HTERT RPE-1 (cell line): Measurements from ENCODE around the gene THRA.

Experiments used
- in situ Hi-C: fragments of 300-500 bp; cut with MboI; formaldehyde crosslinking; loops from 4 replicates; pipeline ENCODE4 v1.14.3; 2020; ENCODE audit warnings: low sequenced_read_pairs

Gene THRA

DNA sequence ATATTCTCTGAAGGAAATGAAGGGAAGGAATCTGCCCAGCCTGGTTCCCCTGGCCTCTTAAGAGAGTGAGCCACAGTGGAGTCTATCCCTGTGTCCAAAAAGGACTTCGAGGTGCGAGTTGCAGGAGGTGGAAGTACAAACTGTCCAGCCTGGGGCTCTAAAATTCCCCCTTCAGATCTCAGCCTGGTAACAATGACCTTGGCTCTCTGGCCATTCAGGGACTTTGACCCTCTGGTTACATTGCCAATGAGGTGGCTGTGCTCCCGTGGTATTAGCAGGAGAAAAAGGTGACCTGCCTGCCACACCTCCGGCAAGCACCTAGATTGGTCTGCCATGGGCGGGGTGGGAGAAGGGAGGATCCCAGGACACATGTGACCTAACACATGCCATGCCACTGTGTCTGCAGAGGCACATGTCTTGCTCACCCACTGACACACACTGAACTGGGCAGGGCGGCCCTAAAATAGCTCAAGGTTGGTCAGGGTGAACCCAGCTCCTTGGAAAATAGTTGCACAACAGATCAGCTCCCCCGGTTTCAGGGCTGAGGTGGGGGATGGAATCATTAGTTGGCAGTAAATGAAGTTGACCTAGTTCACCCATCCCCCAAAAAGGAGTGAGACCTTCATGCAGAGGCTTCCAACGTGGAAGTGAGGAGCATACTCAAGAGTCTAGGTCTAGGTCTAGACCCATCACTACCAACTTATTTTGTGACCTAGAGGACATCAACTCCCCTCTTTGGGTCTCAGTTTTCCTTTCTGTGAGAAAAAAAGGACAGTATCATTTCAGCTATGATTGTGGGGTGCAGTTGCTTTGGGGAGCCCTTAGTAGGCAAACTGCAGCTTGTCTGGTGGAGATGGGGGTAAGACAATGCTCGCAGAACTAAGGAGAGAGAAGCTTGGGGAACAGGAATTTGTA lies 35.4 kb downstream of the THRA start:
- in situ Hi-C loops = no loop called here

DNA sequence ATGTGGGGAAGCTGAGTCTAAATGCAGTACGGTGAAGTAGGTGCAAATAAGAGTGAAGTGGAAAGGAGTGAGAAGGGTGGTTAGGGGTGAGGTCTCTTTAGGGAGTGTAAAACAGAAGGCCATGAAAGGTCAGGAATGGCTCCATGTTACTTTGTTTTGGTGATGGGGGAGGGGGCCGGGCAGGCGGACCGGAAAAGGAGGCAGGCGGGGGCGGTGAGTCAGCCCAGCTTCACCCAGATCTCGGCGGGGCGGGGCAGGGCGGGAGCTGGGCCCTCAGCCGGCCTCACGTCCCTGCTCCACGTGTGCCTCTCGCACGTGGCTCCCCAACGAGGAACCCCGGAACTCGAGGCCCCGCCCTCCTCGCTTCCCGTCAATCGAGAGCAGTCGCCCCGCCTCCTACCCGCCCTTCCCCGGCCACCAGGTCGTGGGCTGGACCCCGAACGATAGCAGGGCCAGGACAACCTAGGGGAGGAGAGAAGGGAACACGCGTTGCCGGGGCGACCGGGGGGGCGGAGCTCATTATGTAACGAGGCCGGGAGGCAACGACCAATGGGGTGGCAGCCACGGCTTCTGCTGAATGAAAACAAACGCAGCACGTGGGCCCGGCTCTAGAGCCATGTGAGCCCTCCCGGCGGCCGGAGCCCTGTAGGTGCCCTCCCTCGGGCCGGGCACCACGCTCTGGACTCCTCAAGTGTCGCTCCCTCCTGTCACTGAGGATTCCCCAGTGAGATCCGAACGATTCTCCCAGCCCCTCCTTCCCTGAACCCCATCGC lies 36.3 kb downstream of the THRA start:
- in situ Hi-C loops = no loop called here

DNA sequence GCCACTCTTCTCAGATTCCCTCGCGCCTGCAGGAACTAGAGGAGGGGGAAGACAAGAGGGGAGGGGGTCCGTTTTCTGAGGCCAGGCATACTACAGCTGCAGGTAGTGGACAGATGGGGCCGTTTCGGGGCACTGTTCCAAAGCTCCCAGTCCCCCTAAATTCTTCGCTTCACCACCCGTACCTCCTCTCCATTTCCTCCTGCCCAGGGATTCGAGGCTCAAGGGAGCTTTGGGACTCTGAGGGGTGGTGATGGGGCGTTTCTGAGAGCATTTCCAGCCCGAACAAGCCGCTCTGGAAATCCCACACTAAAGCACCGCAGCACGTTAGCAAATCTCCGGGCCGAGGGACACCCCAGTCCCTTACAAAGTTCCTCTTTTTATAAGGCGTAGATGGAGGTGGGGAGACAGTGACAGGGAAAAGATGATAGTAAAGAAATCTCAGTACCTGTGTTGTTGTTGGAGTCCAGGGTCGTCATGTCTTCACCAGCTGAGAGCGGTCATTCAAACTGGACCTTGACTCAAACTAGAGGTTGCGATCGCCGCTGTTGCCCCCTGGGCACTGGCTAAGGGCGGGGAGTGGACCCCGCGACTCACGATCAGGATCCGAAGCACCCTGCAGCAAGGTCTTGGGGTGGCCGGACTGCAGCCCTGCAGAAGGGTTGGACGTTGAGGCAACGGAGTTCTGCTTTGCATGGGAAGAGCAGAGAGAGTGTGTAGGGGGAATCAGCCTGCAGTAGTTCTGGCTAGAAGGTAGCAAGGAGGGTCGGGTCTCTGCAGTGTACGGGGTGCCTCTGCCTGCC lies 37.1 kb downstream of the THRA start:
- in situ Hi-C loops = no loop called here

DNA sequence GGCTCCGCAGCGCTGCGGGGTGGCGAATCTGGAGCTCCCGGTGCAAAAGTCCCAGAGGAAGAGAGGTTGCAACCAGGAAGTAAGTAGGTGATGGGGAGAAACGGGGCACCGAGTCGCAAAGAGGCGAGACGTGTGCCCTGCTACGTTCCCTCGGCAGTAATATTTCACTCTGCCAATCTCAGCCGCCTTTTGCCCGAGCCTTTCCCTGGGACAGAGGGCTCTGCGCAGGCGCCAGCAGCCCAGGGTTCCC lies 37.6 kb downstream of the THRA start, which contains the start of gene NR1D1:
NR1D1 (minus strand) TSS at position 171 of the 250 bp plus-strand sequence. CDS start 495 bp downstream, outside the sequence.
- in situ Hi-C loops = no loop called here

DNA sequence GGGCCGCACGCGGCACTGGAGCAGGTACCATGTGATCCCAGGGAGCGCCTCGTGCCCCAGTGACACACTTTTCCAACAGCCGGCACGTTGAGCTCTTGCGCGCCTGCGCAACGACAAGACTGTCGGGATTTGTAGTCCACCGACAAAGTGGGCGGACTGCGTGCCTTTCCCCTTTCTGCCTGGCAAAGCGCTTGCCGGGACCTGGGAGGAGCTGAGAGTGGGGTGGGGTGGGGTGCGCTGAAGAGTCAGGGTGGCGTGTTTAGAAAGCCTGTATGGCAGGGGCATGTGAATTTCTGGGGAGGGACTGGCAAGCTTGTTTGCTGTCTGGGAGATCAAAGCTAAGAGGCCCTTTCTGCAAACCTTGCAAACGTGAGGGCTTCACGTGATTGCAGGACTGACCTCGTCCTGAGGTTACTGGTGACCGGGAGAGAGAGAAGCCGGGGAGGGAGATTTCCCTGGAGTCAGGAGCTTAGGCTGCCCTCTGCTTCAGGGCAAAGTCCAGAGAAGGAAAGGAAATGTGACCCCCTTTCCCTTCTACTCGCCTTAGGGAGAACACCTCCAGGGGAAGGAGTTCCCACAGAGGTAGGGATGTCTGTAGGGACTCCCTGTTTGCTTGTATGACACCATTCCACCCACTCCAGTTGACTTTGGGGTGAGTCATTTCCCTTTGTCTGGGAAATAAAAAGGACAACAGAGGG lies 38.1 kb downstream of the THRA start:
- in situ Hi-C loops = no loop called here

DNA sequence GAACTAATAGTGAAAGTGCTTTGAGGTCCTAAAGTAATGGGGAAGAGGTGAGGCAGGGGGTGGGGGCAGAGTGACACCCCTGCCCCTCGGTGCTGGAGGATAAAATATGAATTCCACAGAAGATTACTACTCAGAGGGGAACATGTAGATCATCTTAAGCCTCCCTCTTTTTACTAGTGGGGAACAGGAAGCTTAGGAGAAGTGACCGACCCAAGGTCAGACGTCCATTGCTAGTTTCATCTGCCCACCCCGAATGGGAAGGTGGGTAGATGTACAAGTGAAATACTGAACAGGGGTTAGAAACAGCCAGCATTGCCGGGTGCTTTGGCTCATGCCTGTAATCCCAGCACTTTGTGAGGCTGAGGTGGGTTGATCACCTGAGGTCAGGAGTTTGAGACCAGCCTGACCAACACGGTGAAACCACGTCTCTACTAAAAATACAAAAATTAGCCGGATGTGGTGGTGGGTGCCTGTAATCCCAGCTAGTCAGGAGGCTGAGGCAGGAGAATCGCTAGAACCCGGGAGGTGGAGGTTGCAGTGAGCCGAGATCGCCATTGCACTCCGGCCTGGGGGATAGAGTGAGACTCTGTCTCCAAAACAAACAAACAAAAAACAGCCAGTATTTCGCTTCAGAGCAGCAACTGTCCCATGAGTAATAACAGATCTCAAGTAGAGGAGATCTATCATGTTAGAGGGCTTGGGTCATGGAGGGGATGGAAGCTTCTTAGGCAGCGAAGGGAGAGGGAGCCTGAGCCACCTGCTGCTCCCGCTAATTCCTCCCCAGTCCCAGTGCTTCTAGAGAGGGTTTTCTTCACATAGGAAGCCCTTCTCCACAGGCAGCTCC lies 38.8 kb downstream of the THRA start:
- in situ Hi-C loops = no loop called here

DNA sequence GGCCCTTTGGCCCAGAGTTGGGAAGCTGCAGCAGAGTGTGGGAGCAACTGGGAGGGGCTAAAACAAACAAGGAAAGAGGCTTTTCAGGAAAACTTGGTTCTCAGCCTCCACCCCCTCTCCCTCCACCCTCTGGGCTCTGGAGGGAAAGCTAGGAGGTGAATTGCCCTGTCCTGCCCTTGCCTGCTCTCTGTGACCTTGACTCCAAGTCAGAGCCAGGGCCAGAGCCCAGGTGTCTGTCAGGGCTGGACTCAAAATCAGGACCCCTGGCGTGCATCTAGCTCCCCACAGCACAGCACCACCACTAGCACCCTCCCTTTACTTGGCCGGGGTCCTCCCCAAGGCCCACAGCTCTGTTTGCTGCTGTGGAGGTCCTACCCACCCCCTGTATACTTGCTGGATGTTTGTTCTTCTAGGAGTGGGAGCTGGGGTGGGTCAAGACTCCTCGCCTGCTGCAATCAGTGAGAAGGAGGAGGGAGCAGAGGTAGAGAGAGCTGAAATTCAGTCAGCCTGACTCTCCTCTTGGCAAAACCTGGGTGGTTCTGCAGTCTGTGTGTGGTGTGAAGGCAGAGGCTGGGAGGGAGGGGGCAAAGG lies 40.4 kb downstream of the THRA start:
- in situ Hi-C loops = no loop called here

DNA sequence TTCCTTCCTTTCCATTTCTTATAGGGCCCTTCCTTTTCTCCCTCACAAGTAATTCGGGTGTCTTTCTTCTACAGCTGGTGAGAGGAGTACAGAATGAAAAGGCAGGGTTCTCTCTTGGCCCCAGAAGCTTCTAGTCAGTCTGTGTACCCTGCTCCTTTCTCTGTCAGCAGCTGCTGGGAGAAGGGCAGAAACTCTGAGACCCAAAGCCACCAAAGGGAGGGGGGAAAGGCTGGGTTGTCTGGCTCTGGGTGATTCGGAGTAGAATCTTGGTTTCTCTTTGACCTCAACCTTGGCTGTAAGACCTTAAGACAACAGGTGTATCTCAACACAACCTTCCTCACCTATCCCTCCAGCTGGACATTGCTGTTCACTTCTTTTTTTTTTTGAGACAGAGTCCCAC lies 40.9 kb downstream of the THRA start:
- in situ Hi-C loops = no loop called here

DNA sequence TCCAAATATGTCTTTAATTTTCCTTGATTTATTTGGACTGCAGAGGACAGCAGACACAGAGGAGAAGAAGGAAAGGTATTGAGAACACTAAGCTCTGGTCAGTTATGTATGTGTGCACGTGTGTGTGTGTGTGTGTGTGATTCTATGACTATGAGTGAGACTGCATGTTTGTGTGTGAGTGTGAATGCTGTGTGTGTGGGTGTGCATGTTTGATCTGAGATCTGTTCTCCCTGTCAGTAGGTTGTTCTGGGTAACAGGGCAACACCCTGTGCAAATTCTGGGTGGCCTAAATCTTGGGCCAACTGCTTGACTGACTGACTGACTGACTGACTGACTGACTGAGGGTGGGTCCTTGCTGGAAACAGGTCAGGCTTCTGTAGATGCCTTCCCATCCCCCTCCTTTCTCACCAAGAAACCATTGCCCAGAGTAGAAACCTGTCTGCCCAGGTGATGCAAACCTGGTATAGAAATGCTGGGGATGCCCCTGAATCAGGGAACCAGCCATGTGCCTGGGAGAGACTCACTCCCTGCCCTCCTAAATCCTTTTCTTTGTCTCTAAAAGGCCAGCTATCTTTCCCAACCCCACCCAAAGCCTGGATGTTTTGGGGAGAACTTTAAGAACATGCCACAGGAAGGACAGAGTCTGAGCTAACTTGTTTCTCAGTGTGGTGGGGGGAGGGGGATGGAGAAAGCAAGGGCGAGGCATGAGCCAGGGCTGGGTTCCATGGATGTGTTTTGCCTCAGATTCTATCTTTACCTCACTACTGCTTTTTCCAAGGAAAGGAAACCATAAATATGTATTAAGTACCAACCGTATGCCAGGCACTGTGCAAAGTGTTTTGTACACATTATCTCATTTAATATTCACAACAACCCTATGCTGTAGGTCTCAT lies 42.1 kb downstream of the THRA start:
- in situ Hi-C loops = no loop called here

DNA sequence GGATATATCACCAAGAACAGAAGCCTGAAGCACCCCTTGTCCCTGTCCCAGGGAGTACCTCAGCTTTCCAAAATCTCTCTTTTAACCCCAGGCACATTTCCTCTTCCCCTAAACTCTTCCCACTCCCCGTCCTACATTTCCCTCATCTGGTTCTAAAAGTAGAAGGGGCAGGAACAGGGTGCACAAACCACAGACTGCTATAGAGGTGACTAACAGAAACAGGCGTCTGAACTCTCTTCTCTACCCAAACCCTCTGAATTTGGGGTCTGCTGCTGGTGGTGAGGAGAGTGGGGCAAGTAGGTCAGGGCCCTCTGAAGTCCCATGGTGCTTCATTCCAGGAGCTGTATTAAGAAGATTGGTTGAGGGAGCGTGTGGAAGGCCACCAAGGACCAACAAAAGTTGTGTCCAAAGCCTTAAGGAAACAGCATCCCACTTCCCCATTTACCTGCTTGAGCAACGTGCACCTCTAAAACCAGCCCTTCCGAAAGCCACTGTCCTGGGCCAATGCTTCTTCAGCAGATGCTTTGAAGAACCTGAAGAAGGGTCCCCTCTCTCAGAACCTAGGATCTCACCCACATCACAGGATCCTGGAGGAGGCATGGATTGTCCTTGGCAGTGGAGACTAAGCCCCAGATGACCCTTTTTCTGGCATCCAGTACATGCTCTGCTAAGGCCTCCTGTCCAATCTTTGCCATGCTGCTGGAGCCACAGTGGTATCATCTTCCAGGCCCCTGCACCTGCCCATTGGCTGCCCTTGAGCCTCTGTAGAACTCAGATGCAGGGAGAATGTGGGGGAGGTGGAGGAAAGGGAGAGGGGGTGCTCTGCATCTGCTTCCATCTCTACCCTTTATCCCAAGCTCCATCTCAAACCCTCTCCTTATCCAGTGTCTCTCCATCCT lies 43.3 kb downstream of the THRA start:
- in situ Hi-C loops = no loop called here

DNA sequence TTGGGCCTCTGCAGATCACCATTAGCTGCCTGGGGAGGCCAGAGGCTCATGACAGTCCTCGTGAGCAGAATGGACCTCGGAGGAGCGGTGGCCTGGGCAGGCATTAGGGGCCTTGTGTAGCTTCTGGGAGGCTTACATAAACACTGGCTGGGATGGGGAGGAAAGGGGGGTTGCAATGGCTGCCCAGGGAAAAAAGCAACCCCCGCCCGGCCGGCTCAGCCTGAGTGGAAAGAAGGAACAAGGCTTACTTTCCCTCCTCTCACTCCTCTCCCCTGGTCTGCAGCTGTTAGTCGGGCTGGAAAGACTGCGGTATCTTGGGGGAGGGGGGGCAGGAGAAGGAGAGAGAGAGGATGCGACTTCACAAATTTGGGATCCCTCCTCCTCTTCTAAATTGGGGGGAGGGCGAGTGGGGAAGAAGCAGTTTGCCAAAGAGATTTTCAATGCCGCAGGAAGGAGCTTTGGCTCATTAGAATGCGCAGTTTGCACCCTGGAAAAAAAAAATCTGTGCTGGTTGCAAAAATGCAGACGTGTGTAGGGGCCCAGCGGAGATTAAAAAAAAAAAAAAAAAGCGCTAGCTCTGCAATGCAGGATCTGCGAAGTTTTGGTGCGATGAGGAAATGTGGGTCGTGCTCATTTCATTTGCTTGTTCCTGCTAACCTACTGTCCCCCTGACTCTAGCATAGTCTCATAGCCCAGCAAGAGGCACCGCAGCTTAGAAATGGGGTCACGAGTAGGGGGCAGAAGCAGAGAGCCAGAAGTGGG lies 44.2 kb downstream of the THRA start:
- in situ Hi-C loops = no loop called here

DNA sequence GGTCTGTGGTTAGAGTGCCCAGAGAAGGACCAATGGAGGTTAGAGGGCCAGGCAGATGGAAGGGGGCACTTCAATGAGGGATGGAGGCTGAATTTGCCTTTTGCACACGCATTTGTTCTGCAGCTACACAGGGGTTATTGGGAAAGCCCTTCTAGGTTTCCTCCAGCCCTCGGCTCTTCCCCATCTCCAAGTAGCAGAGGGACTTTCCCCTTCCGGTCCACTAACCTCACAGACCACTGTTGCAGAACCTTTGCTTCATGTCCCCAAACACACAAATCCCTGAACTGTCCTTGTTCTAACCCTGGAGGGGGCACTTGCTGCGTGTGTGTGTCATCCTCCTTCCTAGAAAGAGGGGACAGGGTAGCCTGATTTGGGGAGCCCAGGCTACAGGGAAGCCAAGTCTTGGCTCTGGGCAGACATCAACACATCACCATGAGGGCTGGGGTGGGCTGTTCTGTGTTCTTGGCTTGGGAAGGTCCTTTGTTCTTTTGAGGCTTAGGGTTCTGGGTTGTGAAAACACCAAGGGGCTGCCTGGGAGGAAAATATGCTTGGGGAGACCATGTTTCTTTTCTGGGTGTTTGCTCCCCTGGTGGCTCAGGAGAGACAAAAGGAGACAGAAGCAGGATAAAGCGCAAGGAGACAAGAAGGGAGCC lies 44.9 kb downstream of the THRA start:
- in situ Hi-C loops = no loop called here

DNA sequence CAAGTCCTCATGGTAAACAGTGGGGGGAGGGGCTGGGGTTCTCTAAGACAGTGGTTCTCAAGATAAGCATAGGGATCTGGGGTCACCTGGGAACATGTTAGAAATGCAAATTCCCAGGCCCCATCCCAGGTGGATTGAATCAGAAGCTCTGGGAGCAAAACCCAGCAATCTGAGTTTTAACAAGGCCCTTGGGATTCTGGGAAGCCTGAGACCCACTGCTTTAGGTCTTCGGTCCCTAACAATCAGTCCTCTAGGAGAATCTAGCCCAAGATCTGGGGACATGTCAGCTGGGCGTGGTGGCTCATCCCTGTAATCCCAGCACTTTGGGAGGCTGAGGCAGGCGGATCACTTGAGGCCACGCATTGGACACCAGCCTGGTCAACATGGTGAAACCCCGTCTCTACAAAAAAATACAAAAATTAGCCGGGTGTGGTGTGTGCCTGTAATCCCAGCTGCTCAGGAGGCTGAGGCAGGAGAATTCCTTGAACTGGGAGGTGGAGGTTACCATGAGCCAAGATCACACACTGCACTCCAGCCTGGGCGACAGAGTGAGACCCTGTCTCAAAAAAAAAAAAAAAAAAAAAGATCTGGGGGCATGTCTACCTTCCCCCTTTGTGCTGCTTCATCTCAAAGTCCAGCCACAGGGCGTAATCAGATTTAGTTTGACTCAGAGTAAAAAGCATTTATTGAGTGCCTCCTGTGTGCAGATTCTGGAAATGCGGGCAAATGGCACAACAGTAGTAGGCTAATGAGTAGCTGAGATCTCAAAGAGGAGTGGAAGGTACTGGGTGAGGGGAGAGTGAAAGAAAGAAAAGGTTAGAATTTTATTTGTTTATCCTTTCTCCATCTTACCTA lies 46.4 kb downstream of the THRA start:
- in situ Hi-C loops = no loop called here

DNA sequence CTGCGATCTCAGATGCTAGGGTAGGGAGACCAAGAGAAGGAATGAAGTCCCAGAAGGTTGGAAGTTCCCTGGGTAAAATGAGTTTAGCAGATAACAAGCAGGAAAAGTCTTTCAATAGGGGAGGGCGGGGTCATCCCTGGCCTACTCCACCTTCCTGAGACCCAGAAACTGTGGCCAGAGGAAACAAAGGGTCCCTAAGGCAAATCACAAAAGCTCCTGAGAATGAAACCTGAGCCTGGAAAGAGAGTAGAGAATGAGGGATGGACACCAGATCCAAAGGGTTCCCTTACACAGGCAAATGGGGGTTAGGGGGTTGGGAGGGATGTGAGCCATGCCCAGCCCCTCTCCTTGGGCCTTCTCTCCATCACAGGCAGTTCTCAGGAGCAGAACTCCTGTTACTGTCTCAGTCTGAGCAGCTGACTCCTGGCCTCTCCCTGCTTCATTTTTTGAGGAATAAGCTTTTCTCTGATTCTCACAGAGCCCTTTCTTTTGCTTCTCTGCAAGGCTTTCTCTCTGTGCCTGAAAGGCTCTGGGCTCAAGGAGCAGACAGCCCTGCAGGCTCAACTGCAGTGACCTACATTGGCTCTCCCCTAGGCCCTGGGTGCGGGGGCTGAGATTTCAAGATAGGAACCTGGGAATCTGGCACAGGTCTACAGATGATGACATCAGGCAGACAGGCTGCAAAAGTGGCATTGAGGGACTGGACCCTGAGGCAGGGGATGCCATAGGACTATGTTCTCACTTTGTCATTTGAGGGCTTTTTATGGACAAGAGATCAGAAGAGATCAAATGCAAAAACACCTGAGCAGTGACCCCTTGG lies 47.5 kb downstream of the THRA start:
- in situ Hi-C loops = no loop called here
